Activated CD4-positive, CD25-positive, alpha-beta regulatory T cell (primary cell): ENCODE data around the gene TBC1D5.

Experiments
- DNase-seq, 4 experiments: peaks; one replicate each; lab custom pipeline; 2025; lab: John Stamatoyannopoulos, UW

TBC1D5 gene

GRCh38 chr3:17302170-17302569, 440.3 kb downstream of the TBC1D5 start:
- no peak for DNase-seq

GRCh38 chr3:17301271-17301670, 441.2 kb downstream of the TBC1D5 start:
- DNase-seq = no peak

GRCh38 chr3:17300441-17300840, 442.0 kb downstream of the TBC1D5 start:
- no peak for DNase-seq

GRCh38 chr3:17298038-17298437, 444.4 kb downstream of the TBC1D5 start:
- no peak for DNase-seq

- no peak for DNase-seq
Observed at GRCh38 chr3:17292556-17292955, 449.9 kb downstream of the TBC1D5 start.

- DNase-seq = no peak
Observed at GRCh38 chr3:17290894-17291293, 451.5 kb downstream of the TBC1D5 start.

GRCh38 chr3:17288839-17289399, 453.5 kb downstream of the TBC1D5 start:
- no peak for DNase-seq

- DNase-seq = no peak
Observed at GRCh38 chr3:17287006-17287689, 455.3 kb downstream of the TBC1D5 start.

GRCh38 chr3:17278006-17278405, 464.4 kb downstream of the TBC1D5 start:
- no peak for DNase-seq

- no peak for DNase-seq
Observed at GRCh38 chr3:17266846-17267245, 475.6 kb downstream of the TBC1D5 start.

- no peak for DNase-seq
Observed at GRCh38 chr3:17261627-17262369, 480.6 kb downstream of the TBC1D5 start.

GRCh38 chr3:17260257-17260656, 482.2 kb downstream of the TBC1D5 start:
- DNase-seq = no peak

- DNase-seq = no peak
Observed at GRCh38 chr3:17259685-17260084, 482.7 kb downstream of the TBC1D5 start.

- peak in 1 of 4 experiments; percentile 1 for DNase-seq
Observed at GRCh38 chr3:17258823-17259436, 483.5 kb downstream of the TBC1D5 start.

GRCh38 chr3:17257269-17257668, 485.2 kb downstream of the TBC1D5 start:
- DNase-seq = no peak

GRCh38 chr3:17243621-17244020, 498.8 kb downstream of the TBC1D5 start:
- no peak for DNase-seq

GRCh38 chr3:17239417-17239816, 503.0 kb downstream of the TBC1D5 start:
- no peak for DNase-seq

GRCh38 chr3:17238023-17238422, 504.4 kb downstream of the TBC1D5 start:
- DNase-seq = no peak

GRCh38 chr3:17235310-17235709, 507.1 kb downstream of the TBC1D5 start:
- DNase-seq = no peak

GRCh38 chr3:17234382-17234781, 508.0 kb downstream of the TBC1D5 start:
- DNase-seq = no peak

GRCh38 chr3:17233398-17233800, 509.0 kb downstream of the TBC1D5 start:
- DNase-seq = peak in 2 of 4 experiments; percentile 1 to 8

GRCh38 chr3:17232442-17232841, 510.0 kb downstream of the TBC1D5 start:
- no peak for DNase-seq
